Measurements from ENCODE around the gene PDLIM3.

Gene PDLIM3

DNA sequence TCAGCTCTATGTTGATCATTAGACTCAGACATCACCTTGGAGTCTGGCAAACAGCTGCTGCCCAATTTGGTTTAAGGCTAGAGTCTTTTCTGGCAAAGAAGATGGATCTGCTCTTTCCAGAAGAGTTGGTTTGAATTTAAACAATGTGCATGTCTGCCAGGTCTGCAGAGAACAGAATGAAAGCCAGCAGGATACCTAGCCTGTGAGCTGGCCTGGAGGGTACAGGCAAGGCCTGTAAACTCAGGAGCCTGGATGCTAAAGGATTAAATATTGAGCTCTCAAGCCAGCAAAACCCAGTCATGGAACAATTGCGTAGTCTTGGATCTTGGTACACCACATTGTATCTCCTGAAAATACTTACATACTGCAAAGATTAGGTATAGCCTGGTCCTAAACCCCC is 15.6 kb upstream of the PDLIM3 start (continued):
- TF ChIP-seq, protein P1, sequence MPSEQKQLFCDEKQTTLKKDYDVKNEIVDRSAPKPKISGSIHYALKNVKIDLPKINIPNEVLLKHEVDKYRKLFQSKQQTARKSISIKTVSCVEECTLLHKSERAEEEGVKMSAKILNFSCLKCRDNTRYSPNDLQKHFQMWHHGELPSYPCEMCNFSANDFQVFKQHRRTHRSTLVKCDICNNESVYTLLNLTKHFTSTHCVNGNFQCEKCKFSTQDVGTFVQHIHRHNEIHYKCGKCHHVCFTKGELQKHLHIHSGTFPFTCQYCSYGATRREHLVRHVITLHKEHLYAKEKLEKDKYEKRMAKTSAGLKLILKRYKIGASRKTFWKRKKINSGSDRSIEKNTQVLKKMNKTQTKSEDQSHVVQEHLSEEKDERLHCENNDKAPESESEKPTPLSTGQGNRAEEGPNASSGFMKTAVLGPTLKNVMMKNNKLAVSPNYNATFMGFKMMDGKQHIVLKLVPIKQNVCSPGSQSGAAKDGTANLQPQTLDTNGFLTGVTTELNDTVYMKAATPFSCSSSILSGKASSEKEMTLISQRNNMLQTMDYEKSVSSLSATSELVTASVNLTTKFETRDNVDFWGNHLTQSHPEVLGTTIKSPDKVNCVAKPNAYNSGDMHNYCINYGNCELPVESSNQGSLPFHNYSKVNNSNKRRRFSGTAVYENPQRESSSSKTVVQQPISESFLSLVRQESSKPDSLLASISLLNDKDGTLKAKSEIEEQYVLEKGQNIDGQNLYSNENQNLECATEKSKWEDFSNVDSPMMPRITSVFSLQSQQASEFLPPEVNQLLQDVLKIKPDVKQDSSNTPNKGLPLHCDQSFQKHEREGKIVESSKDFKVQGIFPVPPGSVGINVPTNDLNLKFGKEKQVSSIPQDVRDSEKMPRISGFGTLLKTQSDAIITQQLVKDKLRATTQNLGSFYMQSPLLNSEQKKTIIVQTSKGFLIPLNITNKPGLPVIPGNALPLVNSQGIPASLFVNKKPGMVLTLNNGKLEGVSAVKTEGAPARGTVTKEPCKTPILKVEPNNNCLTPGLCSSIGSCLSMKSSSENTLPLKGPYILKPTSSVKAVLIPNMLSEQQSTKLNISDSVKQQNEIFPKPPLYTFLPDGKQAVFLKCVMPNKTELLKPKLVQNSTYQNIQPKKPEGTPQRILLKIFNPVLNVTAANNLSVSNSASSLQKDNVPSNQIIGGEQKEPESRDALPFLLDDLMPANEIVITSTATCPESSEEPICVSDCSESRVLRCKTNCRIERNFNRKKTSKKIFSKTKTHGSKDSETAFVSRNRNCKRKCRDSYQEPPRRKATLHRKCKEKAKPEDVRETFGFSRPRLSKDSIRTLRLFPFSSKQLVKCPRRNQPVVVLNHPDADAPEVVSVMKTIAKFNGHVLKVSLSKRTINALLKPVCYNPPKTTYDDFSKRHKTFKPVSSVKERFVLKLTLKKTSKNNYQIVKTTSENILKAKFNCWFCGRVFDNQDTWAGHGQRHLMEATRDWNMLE (tag by site-specific recombination; conservative IDR thresholded peaks at IDR 0.05; ENCODE audit: low read depth), result no peak
- no peak for TF ChIP-seq ZNF239 (tag by site-specific recombination; IDR thresholded peaks at IDR 0.05)
- no peak for TF ChIP-seq ZNF596 (tag by site-specific recombination; IDR thresholded peaks at IDR 0.05)
- no peak for TF ChIP-seq TRIM28 (IDR thresholded peaks at IDR 0.05; ENCODE audit: borderline replicate concordance, low read length)
- TF ChIP-seq PRDM1 (tag by site-specific recombination; IDR thresholded peaks at IDR 0.05), result no peak
- no peak for TF ChIP-seq KLF7 (tag by site-specific recombination; IDR thresholded peaks at IDR 0.05; ENCODE audit: borderline replicate concordance)
- no peak for TF ChIP-seq ZNF843 (tag by site-specific recombination; IDR thresholded peaks at IDR 0.05)

DNA sequence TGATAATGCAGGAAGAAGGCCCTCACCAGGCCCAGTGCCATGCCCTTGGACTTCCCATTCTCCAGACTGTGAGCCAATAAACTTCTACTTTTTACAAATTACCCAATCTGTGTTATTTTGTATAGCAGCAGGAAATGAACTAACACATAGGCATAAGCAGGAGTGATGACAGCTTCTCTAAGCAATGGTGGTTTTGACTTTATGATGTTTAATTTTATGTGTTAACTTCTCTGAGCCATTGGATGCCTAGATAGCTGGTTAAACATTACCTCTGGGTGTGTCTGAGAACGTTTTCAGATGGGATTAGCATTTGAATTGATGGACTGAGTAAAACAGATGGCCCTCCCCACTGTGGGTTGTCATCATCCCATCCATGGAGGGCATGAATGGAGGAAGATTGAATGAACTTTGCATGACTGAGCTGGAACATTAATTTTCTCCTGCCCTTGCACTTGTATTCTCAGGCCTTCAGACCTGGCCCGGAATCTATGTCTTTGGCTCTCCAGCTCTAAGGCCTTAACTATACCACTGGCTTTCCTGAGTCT is 13.9 kb upstream of the PDLIM3 start:
- Histone ChIP-seq H3K4me1 (ENCODE audit: control insufficient read depth, insufficient read depth, low read length) (no peaks in the 10 kb centered on the region), H3K27ac (ENCODE audit: extremely low read depth, low read depth, low read length) (no peak overlapping the region), H3K36me3 (ENCODE audit: control insufficient read depth in 2 of 2, insufficient read depth in 1 of 2, low read length in 2 of 2) (no peaks in the 10 kb centered on the region), H3K9me3 (ENCODE audit: control insufficient read depth, insufficient read depth, low read depth, low read length) (no peaks in the 10 kb centered on the region), H3K4me3 (ENCODE audit: low read depth, low read length) (no peak overlapping the region)
- TF ChIP-seq ZNF521 (tag by site-specific recombination; IDR thresholded peaks at IDR 0.05), result no peak
- TF ChIP-seq FEZF1 (tag by site-specific recombination; IDR thresholded peaks at IDR 0.05), result no peak
- TF ChIP-seq ZNF157 (tag by site-specific recombination; IDR thresholded peaks at IDR 0.05), result no peak
- TF ChIP-seq, protein P2, sequence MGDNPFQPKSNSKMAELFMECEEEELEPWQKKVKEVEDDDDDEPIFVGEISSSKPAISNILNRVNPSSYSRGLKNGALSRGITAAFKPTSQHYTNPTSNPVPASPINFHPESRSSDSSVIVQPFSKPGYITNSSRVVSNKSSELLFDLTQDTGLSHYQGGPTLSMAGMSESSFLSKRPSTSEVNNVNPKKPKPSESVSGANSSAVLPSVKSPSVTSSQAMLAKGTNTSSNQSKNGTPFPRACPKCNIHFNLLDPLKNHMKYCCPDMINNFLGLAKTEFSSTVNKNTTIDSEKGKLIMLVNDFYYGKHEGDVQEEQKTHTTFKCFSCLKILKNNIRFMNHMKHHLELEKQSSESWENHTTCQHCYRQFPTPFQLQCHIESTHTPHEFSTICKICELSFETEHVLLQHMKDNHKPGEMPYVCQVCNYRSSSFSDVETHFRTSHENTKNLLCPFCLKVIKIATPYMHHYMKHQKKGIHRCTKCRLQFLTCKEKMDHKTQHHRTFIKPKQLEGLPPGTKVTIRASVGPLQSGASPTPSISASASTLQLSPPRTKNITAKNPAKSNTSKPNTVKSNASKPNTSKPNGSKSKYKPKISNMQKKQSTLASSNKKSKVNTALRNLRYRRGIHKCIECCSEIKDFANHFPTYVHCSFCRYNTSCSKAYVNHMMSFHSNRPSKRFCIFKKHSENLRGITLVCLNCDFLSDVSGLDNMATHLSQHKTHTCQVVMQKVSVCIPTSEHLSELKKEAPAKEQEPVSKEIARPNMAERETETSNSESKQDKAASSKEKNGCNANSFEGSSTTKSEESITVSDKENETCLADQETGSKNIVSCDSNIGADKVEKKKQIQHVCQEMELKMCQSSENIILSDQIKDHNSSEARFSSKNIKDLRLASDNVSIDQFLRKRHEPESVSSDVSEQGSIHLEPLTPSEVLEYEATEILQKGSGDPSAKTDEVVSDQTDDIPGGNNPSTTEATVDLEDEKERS (tag by site-specific recombination; IDR thresholded peaks at IDR 0.05), result no peak
- TF ChIP-seq, protein P3, sequence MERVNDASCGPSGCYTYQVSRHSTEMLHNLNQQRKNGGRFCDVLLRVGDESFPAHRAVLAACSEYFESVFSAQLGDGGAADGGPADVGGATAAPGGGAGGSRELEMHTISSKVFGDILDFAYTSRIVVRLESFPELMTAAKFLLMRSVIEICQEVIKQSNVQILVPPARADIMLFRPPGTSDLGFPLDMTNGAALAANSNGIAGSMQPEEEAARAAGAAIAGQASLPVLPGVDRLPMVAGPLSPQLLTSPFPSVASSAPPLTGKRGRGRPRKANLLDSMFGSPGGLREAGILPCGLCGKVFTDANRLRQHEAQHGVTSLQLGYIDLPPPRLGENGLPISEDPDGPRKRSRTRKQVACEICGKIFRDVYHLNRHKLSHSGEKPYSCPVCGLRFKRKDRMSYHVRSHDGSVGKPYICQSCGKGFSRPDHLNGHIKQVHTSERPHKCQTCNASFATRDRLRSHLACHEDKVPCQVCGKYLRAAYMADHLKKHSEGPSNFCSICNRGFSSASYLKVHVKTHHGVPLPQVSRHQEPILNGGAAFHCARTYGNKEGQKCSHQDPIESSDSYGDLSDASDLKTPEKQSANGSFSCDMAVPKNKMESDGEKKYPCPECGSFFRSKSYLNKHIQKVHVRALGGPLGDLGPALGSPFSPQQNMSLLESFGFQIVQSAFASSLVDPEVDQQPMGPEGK (tag by site-specific recombination; IDR thresholded peaks at IDR 0.05), result no peak
- TF ChIP-seq, protein P4, sequence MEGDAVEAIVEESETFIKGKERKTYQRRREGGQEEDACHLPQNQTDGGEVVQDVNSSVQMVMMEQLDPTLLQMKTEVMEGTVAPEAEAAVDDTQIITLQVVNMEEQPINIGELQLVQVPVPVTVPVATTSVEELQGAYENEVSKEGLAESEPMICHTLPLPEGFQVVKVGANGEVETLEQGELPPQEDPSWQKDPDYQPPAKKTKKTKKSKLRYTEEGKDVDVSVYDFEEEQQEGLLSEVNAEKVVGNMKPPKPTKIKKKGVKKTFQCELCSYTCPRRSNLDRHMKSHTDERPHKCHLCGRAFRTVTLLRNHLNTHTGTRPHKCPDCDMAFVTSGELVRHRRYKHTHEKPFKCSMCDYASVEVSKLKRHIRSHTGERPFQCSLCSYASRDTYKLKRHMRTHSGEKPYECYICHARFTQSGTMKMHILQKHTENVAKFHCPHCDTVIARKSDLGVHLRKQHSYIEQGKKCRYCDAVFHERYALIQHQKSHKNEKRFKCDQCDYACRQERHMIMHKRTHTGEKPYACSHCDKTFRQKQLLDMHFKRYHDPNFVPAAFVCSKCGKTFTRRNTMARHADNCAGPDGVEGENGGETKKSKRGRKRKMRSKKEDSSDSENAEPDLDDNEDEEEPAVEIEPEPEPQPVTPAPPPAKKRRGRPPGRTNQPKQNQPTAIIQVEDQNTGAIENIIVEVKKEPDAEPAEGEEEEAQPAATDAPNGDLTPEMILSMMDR (tag by site-specific recombination; IDR thresholded peaks at IDR 0.05), result no peak
- TF ChIP-seq ZNF843 (tag by site-specific recombination; IDR thresholded peaks at IDR 0.05), result no peak
- TF ChIP-seq, protein P5, sequence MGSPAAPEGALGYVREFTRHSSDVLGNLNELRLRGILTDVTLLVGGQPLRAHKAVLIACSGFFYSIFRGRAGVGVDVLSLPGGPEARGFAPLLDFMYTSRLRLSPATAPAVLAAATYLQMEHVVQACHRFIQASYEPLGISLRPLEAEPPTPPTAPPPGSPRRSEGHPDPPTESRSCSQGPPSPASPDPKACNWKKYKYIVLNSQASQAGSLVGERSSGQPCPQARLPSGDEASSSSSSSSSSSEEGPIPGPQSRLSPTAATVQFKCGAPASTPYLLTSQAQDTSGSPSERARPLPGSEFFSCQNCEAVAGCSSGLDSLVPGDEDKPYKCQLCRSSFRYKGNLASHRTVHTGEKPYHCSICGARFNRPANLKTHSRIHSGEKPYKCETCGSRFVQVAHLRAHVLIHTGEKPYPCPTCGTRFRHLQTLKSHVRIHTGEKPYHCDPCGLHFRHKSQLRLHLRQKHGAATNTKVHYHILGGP (tag by site-specific recombination; IDR thresholded peaks at IDR 0.05), result no peak
- TF ChIP-seq ZNF391 (tag by site-specific recombination; IDR thresholded peaks at IDR 0.05; ENCODE audit: borderline replicate concordance, low read depth), result no peak
- no peak for TF ChIP-seq ZNF174 (tag by site-specific recombination; IDR thresholded peaks at IDR 0.05)
- no peak for TF ChIP-seq ZNF626 (tag by site-specific recombination; IDR thresholded peaks at IDR 0.05)
- TF ChIP-seq ZBTB20 (tag by site-specific recombination; IDR thresholded peaks at IDR 0.05), result no peak
- TF ChIP-seq ZNF776 (tag by site-specific recombination; IDR thresholded peaks at IDR 0.05; ENCODE audit: borderline replicate concordance), result no peak
- TF ChIP-seq, protein P6, sequence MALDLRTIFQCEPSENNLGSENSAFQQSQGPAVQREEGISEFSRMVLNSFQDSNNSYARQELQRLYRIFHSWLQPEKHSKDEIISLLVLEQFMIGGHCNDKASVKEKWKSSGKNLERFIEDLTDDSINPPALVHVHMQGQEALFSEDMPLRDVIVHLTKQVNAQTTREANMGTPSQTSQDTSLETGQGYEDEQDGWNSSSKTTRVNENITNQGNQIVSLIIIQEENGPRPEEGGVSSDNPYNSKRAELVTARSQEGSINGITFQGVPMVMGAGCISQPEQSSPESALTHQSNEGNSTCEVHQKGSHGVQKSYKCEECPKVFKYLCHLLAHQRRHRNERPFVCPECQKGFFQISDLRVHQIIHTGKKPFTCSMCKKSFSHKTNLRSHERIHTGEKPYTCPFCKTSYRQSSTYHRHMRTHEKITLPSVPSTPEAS (tag by site-specific recombination; IDR thresholded peaks at IDR 0.05), result no peak
- CTCF ChIA-PET, result no interaction called here
- POLR2A ChIA-PET, result interaction anchor here (0.6 kb wide), 1 partner anchor 14 kb away, joined by 5 read pairs; the partner anchor contains the start of gene PDLIM3

Measured in HEK293 (cell line).